KMS-11 (cell line): ENCODE data around the gene KRTAP10-1.

ENCODE experiments used
- H2AFZ ChIP-seq: fragments of 200-600 bp; sonication (generic); 2 replicates; pipeline ENCODE4 v1.6.1; 2016; ENCODE audit warnings: antibody characterized with exemption, mixed run types, low read depth
- H3K27ac ChIP-seq: fragments of 200-600 bp; sonication (generic); 2 replicates; pipeline ENCODE4 v1.6.1; 2016; ENCODE audit warnings: mild to moderate bottlenecking, mixed run types
- H3K27me3 ChIP-seq: fragments of 200-600 bp; sonication (generic); 2 replicates; pipeline ENCODE4 v1.6.1; 2017; ENCODE audit warnings: mild to moderate bottlenecking, low read depth, mixed run types, moderate library complexity; ENCODE audit not compliant: insufficient read depth
- H3K36me3 ChIP-seq: fragments of 200-600 bp; sonication (generic); 2 replicates; pipeline ENCODE4 v1.6.1; 2017; ENCODE audit warnings: mild to moderate bottlenecking, mixed run types; ENCODE audit not compliant: insufficient read depth
- H3K4me1 ChIP-seq: fragments of 200-600 bp; sonication (generic); 2 replicates; pipeline ENCODE4 v1.6.1; 2016; ENCODE audit warnings: mild to moderate bottlenecking, low read depth, mixed run types; ENCODE audit not compliant: poor library complexity, severe bottlenecking
- H3K4me2 ChIP-seq: fragments of 200-600 bp; sonication (generic); 2 replicates; pipeline ENCODE4 v1.7.0; 2016; ENCODE audit warnings: mild to moderate bottlenecking, mixed run types
- H3K4me3 ChIP-seq: fragments of 200-600 bp; sonication (generic); IDR thresholded peaks from 2 replicates; pipeline ENCODE4 v1.6.1; 2017; ENCODE audit warnings: low read depth, low read length, mixed read lengths; ENCODE audit not compliant: insufficient read depth
- H3K79me2 ChIP-seq: fragments of 200-600 bp; sonication (generic); 2 replicates; pipeline ENCODE4 v1.6.1; 2016; ENCODE audit warnings: low read depth, mixed run types; ENCODE audit not compliant: insufficient read depth
- H3K9ac ChIP-seq: fragments of 200-600 bp; sonication (generic); 2 replicates; pipeline ENCODE4 v1.6.1; 2016; ENCODE audit warnings: mild to moderate bottlenecking, mixed run types
- H4K20me1 ChIP-seq: fragments of 200-600 bp; sonication (generic); 2 replicates; pipeline ENCODE4 v1.6.1; 2016; ENCODE audit warnings: mild to moderate bottlenecking, mixed run types; ENCODE audit not compliant: insufficient read depth
- CTCF ChIP-seq: fragments of 200-600 bp; sonication (generic); conservative IDR thresholded peaks from 2 replicates; pipeline ENCODE4 v1.6.1; 2017; ENCODE audit warnings: low read depth, mild to moderate bottlenecking, antibody characterized with exemption, low read length, moderate library complexity, mixed read lengths

The KRTAP10-1 gene

GRCh38 chr21:44509539-44509938 lies 30.5 kb downstream of the KRTAP10-1 start:
- Histone ChIP-seq H3K27ac (no peak overlapping the region), H3K4me2 (no peak overlapping the region), H3K9ac (no peak overlapping the region), H3K36me3 (no peaks in the 10 kb centered on the region), H3K4me3 (no peak overlapping the region), H2AFZ (no peak overlapping the region), H4K20me1 (no peaks in the 10 kb centered on the region), H3K79me2 (no peaks in the 10 kb centered on the region), H3K4me1 (no peaks in the 10 kb centered on the region), H3K27me3 (peaks cover 74% of the 10 kb centered on the region)
- 0 out of 2 replicates have a peak, but pooled peaks have one; percentile 26 for TF ChIP-seq CTCF

- no peak overlapping the region for H3K27ac ChIP-seq
- no peak overlapping the region for H2AFZ ChIP-seq
Measured at GRCh38 chr21:44508711-44509445, 31.1 kb downstream of the KRTAP10-1 start.

GRCh38 chr21:44508426-44508710 lies 31.6 kb downstream of the KRTAP10-1 start:
- no peak overlapping the region for H3K27ac ChIP-seq
- no peaks in the 10 kb centered on the region for H3K36me3 ChIP-seq
- no peaks in the 10 kb centered on the region for H3K79me2 ChIP-seq
- no peaks in the 10 kb centered on the region for H4K20me1 ChIP-seq
- no peak for TF ChIP-seq CTCF
- H3K9ac ChIP-seq = no peak overlapping the region
- no peak overlapping the region for H2AFZ ChIP-seq
- no peak overlapping the region for H3K4me2 ChIP-seq
- H3K4me3 ChIP-seq = no peak overlapping the region
- H3K4me1 ChIP-seq = no peaks in the 10 kb centered on the region
- peaks cover 72% of the 10 kb centered on the region for H3K27me3 ChIP-seq

More at GRCh38 chr21:44508711-44509445, 31.1 kb downstream of the KRTAP10-1 start:
- H3K36me3 ChIP-seq = no peaks in the 10 kb centered on the region
- H3K4me3 ChIP-seq = no peak overlapping the region
- no peak for TF ChIP-seq CTCF
- no peak overlapping the region for H3K9ac ChIP-seq
- H3K4me2 ChIP-seq = no peak overlapping the region
- no peaks in the 10 kb centered on the region for H4K20me1 ChIP-seq
- H3K79me2 ChIP-seq = no peaks in the 10 kb centered on the region
- H3K27me3 ChIP-seq = peaks cover 72% of the 10 kb centered on the region
- H3K4me1 ChIP-seq = no peaks in the 10 kb centered on the region

GRCh38 chr21:44507673-44508425 lies 32.1 kb downstream of the KRTAP10-1 start:
- Histone ChIP-seq H2AFZ (no peak overlapping the region), H3K79me2 (no peaks in the 10 kb centered on the region), H3K36me3 (no peaks in the 10 kb centered on the region), H3K4me3 (no peak overlapping the region), H3K4me2 (no peak overlapping the region), H3K27me3 (peaks cover 71% of the 10 kb centered on the region), H3K27ac (no peak overlapping the region), H4K20me1 (no peaks in the 10 kb centered on the region), H3K9ac (no peak overlapping the region), H3K4me1 (no peaks in the 10 kb centered on the region)
- no peak for TF ChIP-seq CTCF
